ENCODE results near the gene IL20RA. TPM values are rescaled to one million over a fixed set of nuclear protein-coding genes. Genes with fewer than 3 reads are reported as not detected.

Gene IL20RA
- total and polyA plus RNA-seq, 5 donors from 2014 or later: not detected

DNA sequence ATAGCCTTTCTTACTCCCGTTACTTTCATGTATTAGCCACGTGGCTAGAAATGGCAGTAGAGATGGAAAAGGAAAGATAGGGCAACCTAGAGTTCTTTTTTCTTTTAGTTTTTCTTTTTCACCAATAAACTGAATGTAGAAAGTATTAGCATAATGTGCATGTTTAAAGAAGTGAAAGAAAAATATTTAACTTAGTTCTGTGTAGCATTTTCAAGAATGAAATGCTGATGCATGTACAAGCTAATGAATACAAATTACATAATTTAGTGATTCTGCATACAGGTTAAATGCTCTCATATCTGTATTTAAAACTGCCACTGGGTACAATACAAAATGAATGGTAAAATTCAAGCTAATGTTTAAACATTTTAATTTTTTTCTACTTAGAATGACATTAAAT, 22.6 kb upstream of the IL20RA start:
- Histone ChIP-seq H3K4me3 (ENCODE audit: low read depth, low read length) (no peak overlapping the region), H3K36me3 (ENCODE audit: control insufficient read depth, insufficient read depth, low read length) (no peaks in the 10 kb centered on the region), H3K9me3 (ENCODE audit: control insufficient read depth in 2 of 2, low read length in 2 of 2) (no peaks in the 10 kb centered on the region), H3K27me3 (ENCODE audit: control insufficient read depth, insufficient read depth, low read length) (peaks cover 6% of the 10 kb centered on the region), H3K4me1 (ENCODE audit: control insufficient read depth, insufficient read depth, low read length, poor library complexity, severe bottlenecking) (no peaks in the 10 kb centered on the region), H3K27ac (ENCODE audit: insufficient read depth, low read length, poor library complexity, severe bottlenecking) (no peak overlapping the region)
- Mint-ChIP-seq H3K27me3 (peaks cover 51% of the 10 kb centered on the region), H3K36me3 (no peaks in the 10 kb centered on the region), H3K27ac (no peak overlapping the region), H3K4me3 (no peak overlapping the region), H3K4me1 (no peaks in the 10 kb centered on the region), H3K9me3 (peaks cover 0 to 3% (median 0%) of the 10 kb centered on the region in 7 donors)
- ATAC-seq (ENCODE audit: low read depth in 2 of 2): no peak
- DNase-seq: no peak

DNA sequence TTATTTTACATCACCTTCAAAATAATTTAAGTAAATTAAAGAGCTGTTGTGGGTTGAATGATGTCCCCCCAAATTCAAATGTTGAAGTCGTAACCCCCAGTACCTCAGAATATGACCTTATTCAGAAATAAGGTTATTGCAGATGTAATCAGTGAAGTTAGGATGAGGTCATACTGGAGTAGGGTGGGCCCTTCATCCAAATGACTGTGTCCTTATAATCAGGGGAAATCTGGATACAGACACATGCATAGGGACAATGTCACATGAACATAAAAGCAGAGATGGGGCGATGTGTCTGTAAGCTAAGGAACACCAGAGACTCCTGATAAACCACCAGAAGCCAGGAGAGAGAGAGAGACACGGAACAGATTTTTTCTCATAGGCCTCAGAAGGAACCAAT, 13.3 kb upstream of the IL20RA start:
- Histone ChIP-seq H3K27me3 (ENCODE audit: control insufficient read depth, insufficient read depth, low read length) (no peaks in the 10 kb centered on the region), H3K27ac (ENCODE audit: insufficient read depth, low read length, poor library complexity, severe bottlenecking) (no peak overlapping the region), H3K36me3 (ENCODE audit: control insufficient read depth, insufficient read depth, low read length) (no peaks in the 10 kb centered on the region), H3K4me1 (ENCODE audit: control insufficient read depth, insufficient read depth, low read length, poor library complexity, severe bottlenecking) (no peaks in the 10 kb centered on the region), H3K4me3 (ENCODE audit: low read depth, low read length) (no peak overlapping the region), H3K9me3 (ENCODE audit: control insufficient read depth in 2 of 2, low read length in 2 of 2) (no peaks in the 10 kb centered on the region)
- Mint-ChIP-seq H3K4me3 (no peak overlapping the region), H3K4me1 (no peaks in the 10 kb centered on the region), H3K27me3 (peaks cover 30% of the 10 kb centered on the region), H3K36me3 (no peaks in the 10 kb centered on the region), H3K9me3 (no peaks in the 10 kb centered on the region), H3K27ac (no peak overlapping the region)
- DNase-seq (no peak), ATAC-seq (ENCODE audit: low read depth in 2 of 2) (no peak)

GRCh38 chr6:137056121-137056880, 11.5 kb upstream of the IL20RA start:
- peaks cover 6% of the 10 kb centered on the region for H3K27me3 ChIP-seq (ENCODE audit: control insufficient read depth, insufficient read depth, low read length)
- H3K4me3 ChIP-seq (ENCODE audit: low read depth, low read length): no peak overlapping the region
- Mint-ChIP-seq H3K27ac (no peak overlapping the region), H3K36me3 (no peaks in the 10 kb centered on the region), H3K27me3 (peaks cover 30% of the 10 kb centered on the region), H3K4me3 (no peak overlapping the region), H3K4me1 (no peaks in the 10 kb centered on the region), H3K9me3 (peaks cover 0 to 1% (median 0%) of the 10 kb centered on the region in 7 donors)
- DNase-seq (no peak), ATAC-seq (ENCODE audit: low read depth in 2 of 2) (no peak)
- no peaks in the 10 kb centered on the region for H3K9me3 ChIP-seq (ENCODE audit: control insufficient read depth in 2 of 2, low read length in 2 of 2)
- no peaks in the 10 kb centered on the region for H3K36me3 ChIP-seq (ENCODE audit: control insufficient read depth, insufficient read depth, low read length)
- no peaks in the 10 kb centered on the region for H3K4me1 ChIP-seq (ENCODE audit: control insufficient read depth, insufficient read depth, low read length, poor library complexity, severe bottlenecking)
- no peak overlapping the region for H3K27ac ChIP-seq (ENCODE audit: insufficient read depth, low read length, poor library complexity, severe bottlenecking)

GRCh38 chr6:137051790-137052472, 7.2 kb upstream of the IL20RA start:
- no peaks in the 10 kb centered on the region for H3K9me3 ChIP-seq (ENCODE audit: control insufficient read depth in 2 of 2, low read length in 2 of 2)
- H3K4me3 Mint-ChIP-seq: no peak overlapping the region
- ATAC-seq (ENCODE audit: low read depth in 2 of 2) (no peak), DNase-seq (no peak)
- H3K27me3 Mint-ChIP-seq: peaks cover 59% of the 10 kb centered on the region
- H3K27me3 ChIP-seq (ENCODE audit: control insufficient read depth, insufficient read depth, low read length): peaks cover 23% of the 10 kb centered on the region
- H3K9me3 Mint-ChIP-seq: peaks cover 0 to 4% (median 0%) of the 10 kb centered on the region in 7 donors
- H3K27ac ChIP-seq (ENCODE audit: insufficient read depth, low read length, poor library complexity, severe bottlenecking): no peak overlapping the region
- no peaks in the 10 kb centered on the region for H3K36me3 Mint-ChIP-seq
- no peaks in the 10 kb centered on the region for H3K4me1 ChIP-seq (ENCODE audit: control insufficient read depth, insufficient read depth, low read length, poor library complexity, severe bottlenecking)
- H3K4me3 ChIP-seq (ENCODE audit: low read depth, low read length): no peak overlapping the region
- H3K36me3 ChIP-seq (ENCODE audit: control insufficient read depth, insufficient read depth, low read length): no peaks in the 10 kb centered on the region
- H3K27ac Mint-ChIP-seq: no peak overlapping the region
- H3K4me1 Mint-ChIP-seq: no peaks in the 10 kb centered on the region

DNA sequence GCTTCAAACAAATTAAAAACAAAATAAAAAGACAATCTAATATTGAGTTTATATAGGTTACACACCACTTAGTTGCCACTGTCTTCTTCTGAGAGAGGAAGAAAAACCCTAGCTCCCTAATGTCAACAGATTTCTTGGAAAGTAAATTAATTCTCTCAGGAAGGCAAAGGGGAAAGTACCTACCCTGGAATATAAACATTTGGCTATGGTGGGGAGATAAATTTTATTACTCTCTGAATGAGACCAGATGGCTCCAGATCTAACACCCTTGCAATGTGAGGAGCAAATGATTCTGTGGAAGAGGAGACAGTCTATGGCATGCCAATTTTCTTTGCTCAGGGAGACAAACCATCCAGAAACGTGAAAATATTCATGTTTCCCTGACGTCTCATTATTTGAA, 4.3 kb upstream of the IL20RA start:
- no peaks in the 10 kb centered on the region for H3K36me3 ChIP-seq (ENCODE audit: control insufficient read depth, insufficient read depth, low read length)
- Mint-ChIP-seq H3K9me3 (peaks cover 0 to 4% (median 0%) of the 10 kb centered on the region in 7 donors), H3K27ac (no peak overlapping the region), H3K4me1 (peaks cover 0 to 5% (median 3%) of the 10 kb centered on the region in 4 donors), H3K36me3 (no peaks in the 10 kb centered on the region), H3K4me3 (no peak overlapping the region), H3K27me3 (peaks cover 56% of the 10 kb centered on the region)
- ATAC-seq (ENCODE audit: low read depth in 2 of 2): no peak
- no peak overlapping the region for H3K4me3 ChIP-seq (ENCODE audit: low read depth, low read length)
- H3K27me3 ChIP-seq (ENCODE audit: control insufficient read depth, insufficient read depth, low read length): peaks cover 34% of the 10 kb centered on the region
- no peak overlapping the region for H3K27ac ChIP-seq (ENCODE audit: insufficient read depth, low read length, poor library complexity, severe bottlenecking)
- H3K4me1 ChIP-seq (ENCODE audit: control insufficient read depth, insufficient read depth, low read length, poor library complexity, severe bottlenecking): peaks cover 8% of the 10 kb centered on the region
- DNase-seq: no peak
- no peaks in the 10 kb centered on the region for H3K9me3 ChIP-seq (ENCODE audit: control insufficient read depth in 2 of 2, low read length in 2 of 2)

DNA sequence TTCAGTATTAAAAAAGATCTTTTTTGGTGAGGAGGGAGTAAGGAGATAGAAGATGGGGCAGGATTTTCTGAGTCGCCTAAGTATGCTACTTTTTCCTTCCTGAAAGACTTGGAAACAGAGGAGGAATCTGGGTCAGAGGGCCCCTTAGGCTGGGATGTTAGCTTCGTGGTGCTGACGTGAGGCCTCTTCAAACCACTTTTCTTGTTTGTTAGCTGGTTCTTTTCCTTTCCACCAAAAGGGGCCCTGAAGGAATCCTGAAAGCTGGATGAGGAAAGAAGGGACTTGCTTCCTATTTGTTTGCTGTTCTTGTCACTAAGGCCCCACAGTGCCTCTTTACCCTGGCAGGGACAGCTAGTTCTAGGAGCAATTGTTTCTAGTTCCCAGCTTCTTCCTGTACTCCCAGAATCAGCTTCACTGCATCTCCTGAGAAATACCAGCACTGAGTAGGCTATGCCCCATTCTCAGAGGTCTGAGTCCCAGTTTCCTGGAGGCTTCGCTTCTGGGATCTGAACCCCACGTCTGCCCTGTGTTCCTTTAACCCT, 2.2 kb upstream of the IL20RA start:
- Mint-ChIP-seq H3K9me3 (peaks cover 0 to 3% (median 0%) of the 10 kb centered on the region in 7 donors), H3K27me3 (peaks cover 78% of the 10 kb centered on the region), H3K4me1 (peaks cover 0 to 11% (median 5%) of the 10 kb centered on the region in 4 donors), H3K4me3 (no peak overlapping the region), H3K27ac (no peak overlapping the region), H3K36me3 (no peaks in the 10 kb centered on the region)
- Histone ChIP-seq H3K9me3 (ENCODE audit: control insufficient read depth in 2 of 2, low read length in 2 of 2) (no peaks in the 10 kb centered on the region), H3K27ac (ENCODE audit: insufficient read depth, low read length, poor library complexity, severe bottlenecking) (no peak overlapping the region), H3K4me1 (ENCODE audit: control insufficient read depth, insufficient read depth, low read length, poor library complexity, severe bottlenecking) (peaks cover 13% of the 10 kb centered on the region), H3K27me3 (ENCODE audit: control insufficient read depth, insufficient read depth, low read length) (peaks cover 51% of the 10 kb centered on the region), H3K4me3 (ENCODE audit: low read depth, low read length) (no peak overlapping the region), H3K36me3 (ENCODE audit: control insufficient read depth, insufficient read depth, low read length) (no peaks in the 10 kb centered on the region)
- ATAC-seq (ENCODE audit: low read depth in 2 of 2) (no peak), DNase-seq (no peak)

GRCh38 chr6:137045222-137045789, 541 bp upstream of the IL20RA start:
- ATAC-seq (ENCODE audit: low read depth in 2 of 2) (no peak), DNase-seq (no peak)
- Histone ChIP-seq H3K36me3 (ENCODE audit: control insufficient read depth, insufficient read depth, low read length) (no peaks in the 10 kb centered on the region), H3K4me1 (ENCODE audit: control insufficient read depth, insufficient read depth, low read length, poor library complexity, severe bottlenecking) (peaks cover 13% of the 10 kb centered on the region), H3K27me3 (ENCODE audit: control insufficient read depth, insufficient read depth, low read length) (peaks cover 48% of the 10 kb centered on the region), H3K4me3 (ENCODE audit: low read depth, low read length) (no peak overlapping the region), H3K27ac (ENCODE audit: insufficient read depth, low read length, poor library complexity, severe bottlenecking) (no peak overlapping the region), H3K9me3 (ENCODE audit: control insufficient read depth in 2 of 2, low read length in 2 of 2) (no peaks in the 10 kb centered on the region)
- H3K4me3 Mint-ChIP-seq: peak overlapping the region; percentile 39 to 87 (median 68)
- peaks cover 90% of the 10 kb centered on the region for H3K27me3 Mint-ChIP-seq
- peaks cover 0 to 3% (median 0%) of the 10 kb centered on the region in 7 donors for H3K9me3 Mint-ChIP-seq
- no peaks in the 10 kb centered on the region for H3K36me3 Mint-ChIP-seq
- peaks cover 0 to 11% (median 5%) of the 10 kb centered on the region in 4 donors for H3K4me1 Mint-ChIP-seq
- no peak overlapping the region for H3K27ac Mint-ChIP-seq

Data from CD4-positive, CD25-positive, alpha-beta regulatory T cell (primary cell).